Chondrocyte (in vitro differentiated cells): ENCODE data around the gene CENPF. TPM values are rescaled to one million over a fixed set of nuclear protein-coding genes. Genes with fewer than 3 reads are reported as not detected.

Experiments used
- DNase-seq: peaks from one replicate; pipeline ENCODE4 v3.0.0; 2021; ENCODE audit warnings: mixed read lengths, low spot score
- H3K27ac Mint-ChIP-seq: one replicate; pipeline ENCODE4 v1.8.0; 2021; ENCODE audit warnings: mild to moderate bottlenecking, moderate library complexity, mixed read lengths; ENCODE audit not compliant: unreplicated experiment
- H3K27me3 Mint-ChIP-seq: 2 replicates; pipeline ENCODE4 v1.8.0; 2021; ENCODE audit warnings: low read depth, mixed read lengths
- H3K36me3 Mint-ChIP-seq: 2 replicates; pipeline ENCODE4 v1.8.0; 2021; ENCODE audit warnings: low read depth, mixed read lengths
- H3K4me1 Mint-ChIP-seq: 2 replicates; pipeline ENCODE4 v1.8.0; 2021; ENCODE audit warnings: low read depth, mild to moderate bottlenecking, mixed read lengths
- H3K4me3 Mint-ChIP-seq: one replicate; pipeline ENCODE4 v1.8.0; 2021; ENCODE audit warnings: mild to moderate bottlenecking, moderate library complexity, mixed read lengths; ENCODE audit not compliant: unreplicated experiment
- H3K9me3 Mint-ChIP-seq: 2 replicates; pipeline ENCODE4 v1.8.0; 2021; ENCODE audit warnings: low read depth, mixed read lengths
- total RNA-seq: library from RNA; stranded (reverse); gene quantifications from 3 replicates; pipeline ENCODE4 v1.2.1, GENCODE V29; 2021
- TF ChIP-seq, protein P1 (sequence below): fragments of 200-600 bp; sonication (generic); IDR thresholded peaks from 2 replicates; pipeline ENCODE4 v1.5.0; 2021; ENCODE audit warnings: antibody characterized with exemption, mild to moderate bottlenecking, moderate library complexity

Gene CENPF
- total RNA-seq, 1 donor from 2014 or later: 19.8 TPM

DNA sequence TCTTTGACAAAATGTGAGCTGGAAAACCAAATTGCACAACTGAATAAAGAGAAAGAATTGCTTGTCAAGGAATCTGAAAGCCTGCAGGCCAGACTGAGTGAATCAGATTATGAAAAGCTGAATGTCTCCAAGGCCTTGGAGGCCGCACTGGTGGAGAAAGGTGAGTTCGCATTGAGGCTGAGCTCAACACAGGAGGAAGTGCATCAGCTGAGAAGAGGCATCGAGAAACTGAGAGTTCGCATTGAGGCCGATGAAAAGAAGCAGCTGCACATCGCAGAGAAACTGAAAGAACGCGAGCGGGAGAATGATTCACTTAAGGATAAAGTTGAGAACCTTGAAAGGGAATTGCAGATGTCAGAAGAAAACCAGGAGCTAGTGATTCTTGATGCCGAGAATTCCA, 42.7 kb downstream of the CENPF start:
- no peak for DNase-seq
- Mint-ChIP-seq H3K4me1 (no peaks in the 10 kb centered on the region), H3K36me3 (peaks cover 2% of the 10 kb centered on the region), H3K27me3 (no peaks in the 10 kb centered on the region), H3K4me3 (no peak overlapping the region), H3K9me3 (no peaks in the 10 kb centered on the region), H3K27ac (no peak overlapping the region)
- TF ChIP-seq, protein P1, sequence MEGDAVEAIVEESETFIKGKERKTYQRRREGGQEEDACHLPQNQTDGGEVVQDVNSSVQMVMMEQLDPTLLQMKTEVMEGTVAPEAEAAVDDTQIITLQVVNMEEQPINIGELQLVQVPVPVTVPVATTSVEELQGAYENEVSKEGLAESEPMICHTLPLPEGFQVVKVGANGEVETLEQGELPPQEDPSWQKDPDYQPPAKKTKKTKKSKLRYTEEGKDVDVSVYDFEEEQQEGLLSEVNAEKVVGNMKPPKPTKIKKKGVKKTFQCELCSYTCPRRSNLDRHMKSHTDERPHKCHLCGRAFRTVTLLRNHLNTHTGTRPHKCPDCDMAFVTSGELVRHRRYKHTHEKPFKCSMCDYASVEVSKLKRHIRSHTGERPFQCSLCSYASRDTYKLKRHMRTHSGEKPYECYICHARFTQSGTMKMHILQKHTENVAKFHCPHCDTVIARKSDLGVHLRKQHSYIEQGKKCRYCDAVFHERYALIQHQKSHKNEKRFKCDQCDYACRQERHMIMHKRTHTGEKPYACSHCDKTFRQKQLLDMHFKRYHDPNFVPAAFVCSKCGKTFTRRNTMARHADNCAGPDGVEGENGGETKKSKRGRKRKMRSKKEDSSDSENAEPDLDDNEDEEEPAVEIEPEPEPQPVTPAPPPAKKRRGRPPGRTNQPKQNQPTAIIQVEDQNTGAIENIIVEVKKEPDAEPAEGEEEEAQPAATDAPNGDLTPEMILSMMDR: no peak

- H3K27me3 Mint-ChIP-seq: no peaks in the 10 kb centered on the region
- no peak for DNase-seq
- H3K4me3 Mint-ChIP-seq: no peak overlapping the region
- no peaks in the 10 kb centered on the region for H3K9me3 Mint-ChIP-seq
- H3K36me3 Mint-ChIP-seq: peaks cover 4% of the 10 kb centered on the region
- no peak overlapping the region for H3K27ac Mint-ChIP-seq
- TF ChIP-seq, protein P1: no peak
- no peaks in the 10 kb centered on the region for H3K4me1 Mint-ChIP-seq
Measured at GRCh38 chr1:214648801-214649200, 45.8 kb downstream of the CENPF start.

DNA sequence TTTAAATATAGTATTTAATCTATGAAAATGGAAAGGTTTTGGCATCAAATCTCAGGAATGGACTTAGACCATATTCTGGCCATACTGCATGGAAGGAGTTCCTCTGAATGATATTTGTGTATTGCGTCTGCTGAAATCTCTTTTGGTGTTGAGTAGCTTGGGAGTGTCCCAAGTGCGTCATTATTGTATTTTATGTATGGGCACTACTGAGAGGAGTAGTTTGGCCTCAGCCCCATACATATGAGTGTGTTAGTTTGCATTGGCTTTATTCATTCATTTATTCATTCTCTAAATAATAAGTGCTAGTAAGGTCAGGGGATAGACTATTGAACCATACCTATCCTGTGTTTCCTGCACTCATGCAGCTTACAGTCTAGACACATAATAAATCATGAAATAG, 46.6 kb downstream of the CENPF start:
- no peaks in the 10 kb centered on the region for H3K9me3 Mint-ChIP-seq
- no peak overlapping the region for H3K27ac Mint-ChIP-seq

GRCh38 chr1:214650664-214651063, 47.7 kb downstream of the CENPF start:
- TF ChIP-seq, protein P1: no peak

More for the DNA sequence above, 46.6 kb downstream of the CENPF start:
- H3K36me3 Mint-ChIP-seq: peaks cover 4% of the 10 kb centered on the region
- H3K4me3 Mint-ChIP-seq: no peak overlapping the region
- H3K4me1 Mint-ChIP-seq: no peaks in the 10 kb centered on the region
- no peaks in the 10 kb centered on the region for H3K27me3 Mint-ChIP-seq
- DNase-seq: no peak
- TF ChIP-seq, protein P1: no peak

GRCh38 chr1:214657299-214657698, 54.3 kb downstream of the CENPF start:
- no peaks in the 10 kb centered on the region for H3K4me1 Mint-ChIP-seq
- TF ChIP-seq, protein P1: no peak
- no peaks in the 10 kb centered on the region for H3K27me3 Mint-ChIP-seq
- no peak overlapping the region for H3K4me3 Mint-ChIP-seq
- peaks cover 3% of the 10 kb centered on the region for H3K36me3 Mint-ChIP-seq
- no peak overlapping the region for H3K27ac Mint-ChIP-seq
- no peak for DNase-seq
- H3K9me3 Mint-ChIP-seq: no peaks in the 10 kb centered on the region

More at GRCh38 chr1:214650664-214651063, 47.7 kb downstream of the CENPF start:
- no peak for DNase-seq
- no peaks in the 10 kb centered on the region for H3K4me1 Mint-ChIP-seq
- no peak overlapping the region for H3K4me3 Mint-ChIP-seq
- H3K9me3 Mint-ChIP-seq: no peaks in the 10 kb centered on the region
- H3K36me3 Mint-ChIP-seq: peaks cover 2% of the 10 kb centered on the region
- no peaks in the 10 kb centered on the region for H3K27me3 Mint-ChIP-seq
- H3K27ac Mint-ChIP-seq: no peak overlapping the region
